Gastrocnemius medialis (tissue), 4 donors: ENCODE measurements around the gene BDNF.

Experiments used
- POLR2A ChIP-seq, 2 donors: fragments of 450-650 bp; IDR thresholded peaks; one replicate each; pipeline ENCODE4 v1.6.1; 2017; ENCODE audit warnings: antibody characterized with exemption in 2 of 2, mild to moderate bottlenecking in 2 of 2, moderate library complexity in 2 of 2
- TF ChIP-seq, protein P1 (sequence below), 5 experiments: fragments of 450-650 bp in 3 of 5; fragments of 200-600 bp in 2 of 5; sonication (generic) in 2 of 5; IDR thresholded peaks in 4 of 5; conservative IDR thresholded peaks in 1 of 5; 1 replicate in 4 of 5; 2 replicates in 1 of 5; pipeline ENCODE4 v1.5.1; 2016 to 2019; ENCODE audit warnings: antibody characterized with exemption in 5 of 5, mild to moderate bottlenecking in 3 of 5, moderate library complexity in 3 of 5

GRCh38 chr11:27677108-27677507 is 23.1 kb downstream of the BDNF start:
- TF ChIP-seq POLR2A (IDR thresholded peaks at IDR 0.05) = no peak
- TF ChIP-seq, protein P1, sequence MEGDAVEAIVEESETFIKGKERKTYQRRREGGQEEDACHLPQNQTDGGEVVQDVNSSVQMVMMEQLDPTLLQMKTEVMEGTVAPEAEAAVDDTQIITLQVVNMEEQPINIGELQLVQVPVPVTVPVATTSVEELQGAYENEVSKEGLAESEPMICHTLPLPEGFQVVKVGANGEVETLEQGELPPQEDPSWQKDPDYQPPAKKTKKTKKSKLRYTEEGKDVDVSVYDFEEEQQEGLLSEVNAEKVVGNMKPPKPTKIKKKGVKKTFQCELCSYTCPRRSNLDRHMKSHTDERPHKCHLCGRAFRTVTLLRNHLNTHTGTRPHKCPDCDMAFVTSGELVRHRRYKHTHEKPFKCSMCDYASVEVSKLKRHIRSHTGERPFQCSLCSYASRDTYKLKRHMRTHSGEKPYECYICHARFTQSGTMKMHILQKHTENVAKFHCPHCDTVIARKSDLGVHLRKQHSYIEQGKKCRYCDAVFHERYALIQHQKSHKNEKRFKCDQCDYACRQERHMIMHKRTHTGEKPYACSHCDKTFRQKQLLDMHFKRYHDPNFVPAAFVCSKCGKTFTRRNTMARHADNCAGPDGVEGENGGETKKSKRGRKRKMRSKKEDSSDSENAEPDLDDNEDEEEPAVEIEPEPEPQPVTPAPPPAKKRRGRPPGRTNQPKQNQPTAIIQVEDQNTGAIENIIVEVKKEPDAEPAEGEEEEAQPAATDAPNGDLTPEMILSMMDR (IDR thresholded peaks at IDR 0.05 in 4 of 5, conservative IDR thresholded peaks at IDR 0.05 in 1 of 5) = no peak
